Uterus (tissue), 4 donors: ENCODE results near the gene PPP2R5E. TPM values are rescaled to one million over a fixed set of nuclear protein-coding genes. Genes with fewer than 3 reads are reported as not detected.

Experiments used
- DNase-seq, 2 donors: peaks; one replicate each; pipeline ENCODE4 v3.0.0-alpha.2; 2019 to 2020
- H3K27ac ChIP-seq, 2 donors: fragments of 200-600 bp; sonication (generic); 1 replicate in 1 of 2; 2 replicates in 1 of 2; pipeline ENCODE4 v1.5.1; 2016 to 2018
- H3K27me3 ChIP-seq, 2 donors: fragments of 200-600 bp; sonication (generic); one replicate each; pipeline ENCODE4 v1.5.1; 2018 to 2019; ENCODE audit warnings: control low read depth in 1 of 2
- H3K36me3 ChIP-seq, 2 donors: fragments of 200-600 bp; sonication (generic); one replicate each; pipeline ENCODE4 v1.5.1; 2019; ENCODE audit warnings: control low read depth in 1 of 2
- H3K4me1 ChIP-seq, 2 donors: fragments of 200-600 bp; sonication (generic); one replicate each; pipeline ENCODE4 v1.5.1; 2018 to 2019; ENCODE audit warnings: control low read depth in 1 of 2
- H3K4me3 ChIP-seq, 2 donors: fragments of 200-600 bp; sonication (generic); 1 replicate in 1 of 2; 2 replicates in 1 of 2; pipeline ENCODE4 v1.5.1; 2018 to 2019; ENCODE audit warnings: mild to moderate bottlenecking in 1 of 2
- H3K9me3 ChIP-seq, 2 donors: fragments of 200-600 bp; sonication (generic); one replicate each; pipeline ENCODE4 v1.5.1; 2019; ENCODE audit warnings: control low read depth in 1 of 2
- CTCF ChIP-seq, 4 experiments: fragments of 200-600 bp in 2 of 4; fragments of 450-650 bp in 2 of 4; sonication (generic) in 2 of 4; IDR thresholded peaks; one replicate each; pipeline ENCODE4 v1.5.1; 2016 to 2019; ENCODE audit warnings: antibody characterized with exemption in 4 of 4, mild to moderate bottlenecking in 2 of 4, moderate library complexity in 1 of 4
- POLR2A ChIP-seq, 2 donors: fragments of 450-650 bp; IDR thresholded peaks; one replicate each; pipeline ENCODE4 v1.6.1; 2016; ENCODE audit warnings: antibody characterized with exemption in 2 of 2, mild to moderate bottlenecking in 1 of 2, moderate library complexity in 1 of 2
- intact Hi-C: fragments of 100-400 bp; cut with DNase I; formaldehyde crosslinking; loops from one replicate; pipeline ENCODE4 v1.15.1; 2023; ENCODE audit warnings: low total_unique reads
- total RNA-seq, 4 donors: library from RNA; depleted of rRNA in 3 of 4; stranded (reverse); fragments of >200 nt in 3 of 4; gene quantifications; one replicate each; pipeline versions ENCODE4 v1.1.0 to v1.2.4, GENCODE V29; 2014 to 2023
- donor health status: DM: yes; HTN: yes; CAD: no.

Gene PPP2R5E
- total RNA-seq, 4 donors from 2014 or later = 20.0 to 62.0 (median 42.3) TPM

GRCh38 chr14:63394432-63394831, 148.7 kb downstream of the PPP2R5E start:
- DNase-seq = no peak
- H3K36me3 ChIP-seq = no peaks in the 10 kb centered on the region
- intact Hi-C loops = loop anchor here (10.0 kb wide), 1 partner anchor 150 kb away; the partner anchor contains the start of gene PPP2R5E
- H3K27ac ChIP-seq = no peak overlapping the region
- no peak overlapping the region for H3K4me3 ChIP-seq
- H3K4me1 ChIP-seq = no peaks in the 10 kb centered on the region
- H3K9me3 ChIP-seq = no peaks in the 10 kb centered on the region
- H3K27me3 ChIP-seq = no peaks in the 10 kb centered on the region
- TF ChIP-seq CTCF (IDR thresholded peaks at IDR 0.05) = no peak
- no peak for TF ChIP-seq POLR2A (IDR thresholded peaks at IDR 0.05)

GRCh38 chr14:63393012-63393411, 150.2 kb downstream of the PPP2R5E start:
- H3K9me3 ChIP-seq = no peaks in the 10 kb centered on the region
- no peaks in the 10 kb centered on the region for H3K27me3 ChIP-seq
- TF ChIP-seq CTCF (IDR thresholded peaks at IDR 0.05) = no peak
- no peak for TF ChIP-seq POLR2A (IDR thresholded peaks at IDR 0.05)
- no peak overlapping the region for H3K4me3 ChIP-seq
- H3K4me1 ChIP-seq = no peaks in the 10 kb centered on the region
- H3K36me3 ChIP-seq = no peaks in the 10 kb centered on the region
- no peak overlapping the region for H3K27ac ChIP-seq
- intact Hi-C loops = loop anchor here (10.0 kb wide), 1 partner anchor 152 kb away; the partner anchor contains the start of gene PPP2R5E
- no peak for DNase-seq

- DNase-seq = no peak
- no peak overlapping the region for H3K27ac ChIP-seq
- no peaks in the 10 kb centered on the region for H3K36me3 ChIP-seq
- TF ChIP-seq POLR2A (IDR thresholded peaks at IDR 0.05) (no peak), CTCF (IDR thresholded peaks at IDR 0.05) (no peak)
- H3K4me3 ChIP-seq = no peak overlapping the region
- no peaks in the 10 kb centered on the region for H3K27me3 ChIP-seq
- intact Hi-C loops = loop anchor here (10.0 kb wide), 1 partner anchor 153 kb away; the partner anchor contains the start of gene PPP2R5E
- H3K4me1 ChIP-seq = no peaks in the 10 kb centered on the region
- no peaks in the 10 kb centered on the region for H3K9me3 ChIP-seq
Measured at GRCh38 chr14:63392236-63392635, 150.9 kb downstream of the PPP2R5E start.

- no peaks in the 10 kb centered on the region for H3K36me3 ChIP-seq
- intact Hi-C loops = no loop called here
- TF ChIP-seq POLR2A (IDR thresholded peaks at IDR 0.05) (no peak), CTCF (IDR thresholded peaks at IDR 0.05) (peak; percentile 67 to 79 (median 70))
- H3K4me1 ChIP-seq = no peaks in the 10 kb centered on the region
- no peak overlapping the region for H3K27ac ChIP-seq
- peak; percentile 38 to 63 for DNase-seq
- no peaks in the 10 kb centered on the region for H3K27me3 ChIP-seq
- H3K9me3 ChIP-seq = no peaks in the 10 kb centered on the region
- no peak overlapping the region for H3K4me3 ChIP-seq
Measured at GRCh38 chr14:63388766-63389431, 154.3 kb downstream of the PPP2R5E start.

GRCh38 chr14:63387711-63388110, 155.5 kb downstream of the PPP2R5E start:
- intact Hi-C loops = no loop called here
- Histone ChIP-seq H3K27me3 (no peaks in the 10 kb centered on the region), H3K4me1 (no peaks in the 10 kb centered on the region), H3K9me3 (no peaks in the 10 kb centered on the region), H3K27ac (no peak overlapping the region), H3K4me3 (no peak overlapping the region), H3K36me3 (no peaks in the 10 kb centered on the region)
- no peak for TF ChIP-seq CTCF (IDR thresholded peaks at IDR 0.05)
- DNase-seq = no peak
